Measurements from ENCODE around the gene ALOX15B.

ALOX15B gene

GRCh38 chr17:8012996-8013640 lies 25.7 kb upstream of the ALOX15B start:
- H3K79me2 ChIP-seq (ENCODE audit: low read length): no peaks in the 10 kb centered on the region
- no peak overlapping the region for H3K4me2 ChIP-seq (ENCODE audit: low read length)
- no peaks in the 10 kb centered on the region for H3K4me1 ChIP-seq (ENCODE audit: low read length)
- no peaks in the 10 kb centered on the region for H3K27me3 ChIP-seq (ENCODE audit: low read depth, low read length)
- H3K9me3 ChIP-seq (ENCODE audit: insufficient read depth, low read length): no peaks in the 10 kb centered on the region
- H3K9ac ChIP-seq (ENCODE audit: low read length): no peak overlapping the region
- H3K27ac ChIP-seq (ENCODE audit: low read length): no peak overlapping the region
- no peaks in the 10 kb centered on the region for H4K20me1 ChIP-seq (ENCODE audit: insufficient read depth, low read length)
- H3K4me3 ChIP-seq (ENCODE audit: low read length): no peak overlapping the region
- H2AFZ ChIP-seq (ENCODE audit: low read depth, low read length): no peak overlapping the region
- TF ChIP-seq EZH2phosphoT487 (IDR thresholded peaks at IDR 0.05; ENCODE audit: low read depth): no peak
- no peak for TF ChIP-seq CTCF (IDR thresholded peaks at IDR 0.05; ENCODE audit: low read depth, low read length)
- H3K36me3 ChIP-seq (replicated peaks; ENCODE audit: low read depth, low read length): no peaks in the 10 kb centered on the region

GRCh38 chr17:8013731-8014557 lies 24.9 kb upstream of the ALOX15B start:
- Histone ChIP-seq H3K27ac (ENCODE audit: low read length) (no peak overlapping the region), H3K4me1 (ENCODE audit: low read length) (no peaks in the 10 kb centered on the region), H4K20me1 (ENCODE audit: insufficient read depth, low read length) (no peaks in the 10 kb centered on the region), H3K27me3 (ENCODE audit: low read depth, low read length) (no peaks in the 10 kb centered on the region), H2AFZ (ENCODE audit: low read depth, low read length) (no peak overlapping the region), H3K4me2 (ENCODE audit: low read length) (no peak overlapping the region), H3K4me3 (ENCODE audit: low read length) (no peak overlapping the region), H3K79me2 (ENCODE audit: low read length) (no peaks in the 10 kb centered on the region), H3K9me3 (ENCODE audit: insufficient read depth, low read length) (no peaks in the 10 kb centered on the region), H3K36me3 (replicated peaks; ENCODE audit: low read depth, low read length) (no peaks in the 10 kb centered on the region), H3K9ac (ENCODE audit: low read length) (no peak overlapping the region)
- TF ChIP-seq EZH2phosphoT487 (IDR thresholded peaks at IDR 0.05; ENCODE audit: low read depth) (no peak), CTCF (IDR thresholded peaks at IDR 0.05; ENCODE audit: low read depth, low read length) (no peak)

- Histone ChIP-seq H3K27me3 (ENCODE audit: low read depth, low read length) (no peaks in the 10 kb centered on the region), H3K4me3 (ENCODE audit: low read length) (no peak overlapping the region), H3K4me1 (ENCODE audit: low read length) (no peaks in the 10 kb centered on the region), H3K79me2 (ENCODE audit: low read length) (no peaks in the 10 kb centered on the region), H3K27ac (ENCODE audit: low read length) (no peak overlapping the region), H3K9ac (ENCODE audit: low read length) (no peak overlapping the region), H2AFZ (ENCODE audit: low read depth, low read length) (no peak overlapping the region), H3K36me3 (replicated peaks; ENCODE audit: low read depth, low read length) (no peaks in the 10 kb centered on the region), H4K20me1 (ENCODE audit: insufficient read depth, low read length) (no peaks in the 10 kb centered on the region), H3K9me3 (ENCODE audit: insufficient read depth, low read length) (no peaks in the 10 kb centered on the region), H3K4me2 (ENCODE audit: low read length) (no peak overlapping the region)
- no peak for TF ChIP-seq EZH2phosphoT487 (IDR thresholded peaks at IDR 0.05; ENCODE audit: low read depth)
- TF ChIP-seq CTCF (IDR thresholded peaks at IDR 0.05; ENCODE audit: low read depth, low read length): no peak
Measured at GRCh38 chr17:8014558-8014850, 24.4 kb upstream of the ALOX15B start.

- no peaks in the 10 kb centered on the region for H3K9me3 ChIP-seq (ENCODE audit: insufficient read depth, low read length)
- H2AFZ ChIP-seq (ENCODE audit: low read depth, low read length): no peak overlapping the region
- H4K20me1 ChIP-seq (ENCODE audit: insufficient read depth, low read length): no peaks in the 10 kb centered on the region
- H3K4me2 ChIP-seq (ENCODE audit: low read length): no peak overlapping the region
- H3K27me3 ChIP-seq (ENCODE audit: low read depth, low read length): no peaks in the 10 kb centered on the region
- no peaks in the 10 kb centered on the region for H3K36me3 ChIP-seq (replicated peaks; ENCODE audit: low read depth, low read length)
- TF ChIP-seq EZH2phosphoT487 (IDR thresholded peaks at IDR 0.05; ENCODE audit: low read depth): no peak
- TF ChIP-seq CTCF (IDR thresholded peaks at IDR 0.05; ENCODE audit: low read depth, low read length): no peak
- no peak overlapping the region for H3K4me3 ChIP-seq (ENCODE audit: low read length)
- H3K9ac ChIP-seq (ENCODE audit: low read length): no peak overlapping the region
- H3K27ac ChIP-seq (ENCODE audit: low read length): no peak overlapping the region
- H3K4me1 ChIP-seq (ENCODE audit: low read length): no peaks in the 10 kb centered on the region
- H3K79me2 ChIP-seq (ENCODE audit: low read length): no peaks in the 10 kb centered on the region
Measured at GRCh38 chr17:8015236-8015956, 23.5 kb upstream of the ALOX15B start.
